GM12801 (cell line): ENCODE measurements around the gene NOCT.
A peak's percentile ranks its signal among the peaks of the same experiment; 100 is the strongest.

ENCODE experiments used
- TF ChIP-seq, protein P1 (sequence below): IDR thresholded peaks from one replicate; pipeline ENCODE4 v1.5.1; 2011; ENCODE audit warnings: control low read depth; ENCODE audit not compliant: insufficient read length; ENCODE audit errors: extremely low read depth

Gene NOCT

DNA sequence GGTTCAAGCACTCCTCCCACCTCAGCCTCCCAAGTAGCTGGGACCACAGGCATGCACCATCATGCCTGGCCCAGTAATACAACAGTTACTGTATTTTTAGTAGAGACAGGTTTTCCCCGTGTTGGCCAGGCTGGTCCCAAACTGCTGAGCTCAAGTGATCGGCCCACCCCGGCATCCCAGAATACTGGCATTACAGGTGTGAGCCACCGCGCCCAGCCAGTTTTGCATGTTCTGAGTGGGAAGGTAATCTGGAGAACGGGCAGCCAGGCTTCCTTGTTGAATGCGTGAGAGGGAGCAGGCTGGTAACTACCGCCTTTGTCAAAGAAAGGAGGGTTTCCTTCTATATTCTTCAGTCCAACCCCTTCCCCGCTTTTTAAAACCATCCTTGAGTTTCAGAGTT, 9.1 kb downstream of the NOCT start:
- TF ChIP-seq, protein P1, sequence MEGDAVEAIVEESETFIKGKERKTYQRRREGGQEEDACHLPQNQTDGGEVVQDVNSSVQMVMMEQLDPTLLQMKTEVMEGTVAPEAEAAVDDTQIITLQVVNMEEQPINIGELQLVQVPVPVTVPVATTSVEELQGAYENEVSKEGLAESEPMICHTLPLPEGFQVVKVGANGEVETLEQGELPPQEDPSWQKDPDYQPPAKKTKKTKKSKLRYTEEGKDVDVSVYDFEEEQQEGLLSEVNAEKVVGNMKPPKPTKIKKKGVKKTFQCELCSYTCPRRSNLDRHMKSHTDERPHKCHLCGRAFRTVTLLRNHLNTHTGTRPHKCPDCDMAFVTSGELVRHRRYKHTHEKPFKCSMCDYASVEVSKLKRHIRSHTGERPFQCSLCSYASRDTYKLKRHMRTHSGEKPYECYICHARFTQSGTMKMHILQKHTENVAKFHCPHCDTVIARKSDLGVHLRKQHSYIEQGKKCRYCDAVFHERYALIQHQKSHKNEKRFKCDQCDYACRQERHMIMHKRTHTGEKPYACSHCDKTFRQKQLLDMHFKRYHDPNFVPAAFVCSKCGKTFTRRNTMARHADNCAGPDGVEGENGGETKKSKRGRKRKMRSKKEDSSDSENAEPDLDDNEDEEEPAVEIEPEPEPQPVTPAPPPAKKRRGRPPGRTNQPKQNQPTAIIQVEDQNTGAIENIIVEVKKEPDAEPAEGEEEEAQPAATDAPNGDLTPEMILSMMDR = no peak

- TF ChIP-seq, protein P1 = no peak
Measured at GRCh38 chr4:139025841-139026240, 10.3 kb downstream of the NOCT start.

DNA sequence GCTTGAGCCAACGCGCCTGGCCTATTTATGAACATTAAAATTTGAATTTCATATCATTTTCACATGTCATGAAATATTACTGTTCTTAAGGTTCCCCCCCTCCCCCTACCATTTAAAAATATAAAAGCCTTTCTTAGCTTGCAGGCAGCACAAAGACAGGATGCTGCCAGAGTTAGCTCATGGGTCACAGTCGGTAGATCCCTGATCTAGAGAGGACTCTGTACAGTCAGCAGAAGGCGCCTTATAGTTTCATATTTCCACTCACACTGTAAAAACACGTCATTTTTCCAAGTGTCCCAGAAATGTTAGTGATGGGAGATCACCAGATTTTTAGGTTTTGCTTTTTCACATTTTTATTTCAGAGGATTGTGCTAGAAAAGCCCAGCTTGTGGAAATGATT, 12.2 kb downstream of the NOCT start:
- TF ChIP-seq, protein P1 = no peak

DNA sequence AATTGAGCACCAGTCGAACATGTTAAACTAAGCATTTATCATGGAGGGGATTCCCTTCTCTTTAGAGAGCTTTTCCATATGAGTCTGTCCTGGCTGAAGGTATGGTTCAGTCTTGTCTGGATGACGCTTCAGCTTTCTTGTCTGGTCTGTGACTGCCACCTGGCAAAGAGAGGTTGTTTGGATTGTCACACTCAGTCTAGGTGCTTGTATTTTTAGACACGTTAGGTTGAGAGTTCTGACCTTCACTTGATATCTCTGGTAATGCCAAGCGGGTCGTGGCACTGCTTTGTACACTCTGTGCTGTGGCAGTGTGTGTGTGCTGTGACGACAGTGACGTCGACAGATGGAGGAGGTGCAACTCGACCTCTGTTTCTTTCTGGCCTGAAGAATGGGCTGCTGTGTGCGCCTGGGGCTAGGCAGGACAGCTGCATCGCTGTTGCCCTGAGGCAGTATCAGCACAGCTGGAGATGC, 12.6 kb downstream of the NOCT start:
- TF ChIP-seq, protein P1 = no peak

DNA sequence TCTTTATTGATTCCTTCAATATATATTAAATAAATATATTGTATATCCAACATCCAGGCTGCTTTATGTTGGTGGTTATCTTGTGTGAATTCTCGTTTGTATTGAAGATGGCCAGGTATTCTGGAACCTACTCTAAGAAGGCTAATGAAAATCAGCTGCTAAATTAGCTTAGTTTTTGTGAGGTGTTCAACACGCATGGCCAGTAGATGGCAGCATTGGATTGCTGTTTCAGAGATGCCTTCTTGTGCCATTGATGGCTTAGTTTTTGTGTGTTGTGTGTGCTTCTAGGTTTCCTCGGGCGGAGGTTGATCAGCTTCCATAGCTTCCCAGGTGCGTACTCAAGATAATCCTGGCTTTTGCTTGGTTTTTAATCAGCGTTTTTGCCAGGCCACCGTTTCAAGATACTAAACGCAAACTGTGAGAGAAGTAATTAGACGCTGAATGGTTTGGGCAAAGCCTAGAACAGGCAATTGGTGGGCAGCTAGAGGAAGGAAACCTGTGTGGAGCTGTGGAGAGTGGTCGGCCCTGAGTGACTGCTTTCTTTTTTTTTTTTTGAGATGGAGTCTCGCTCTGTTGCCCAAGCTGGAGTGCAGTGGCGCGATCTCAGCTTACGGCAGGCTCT, 15.1 kb downstream of the NOCT start:
- TF ChIP-seq, protein P1 = peak; percentile 4

DNA sequence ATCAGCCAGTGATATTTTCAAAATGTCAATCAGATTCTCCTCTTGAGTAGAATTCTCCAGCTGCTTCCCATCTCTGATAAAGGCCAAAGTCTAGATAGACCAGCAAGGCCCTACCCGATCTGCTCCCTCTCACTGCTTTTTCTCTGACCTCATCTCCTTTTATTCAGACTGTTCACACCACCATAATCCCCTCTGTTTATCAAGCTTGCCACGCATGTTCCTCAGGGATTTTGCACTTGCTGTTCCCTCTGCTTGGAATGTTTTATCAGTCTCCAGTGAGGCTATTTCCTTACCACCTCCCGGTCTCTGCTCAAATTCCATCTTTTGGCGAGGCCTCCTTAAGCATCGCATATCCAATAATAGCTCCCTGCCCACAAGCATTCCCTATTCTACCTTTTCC, 20.1 kb downstream of the NOCT start:
- TF ChIP-seq, protein P1 = no peak

- TF ChIP-seq, protein P1 = no peak
Measured at GRCh38 chr4:139036885-139037284, 21.3 kb downstream of the NOCT start.
